HL-60 (cell line): ENCODE measurements around the gene RNF223.

Experiments
- POLR2AphosphoS5 ChIP-seq: IDR thresholded peaks from 2 replicates; pipeline ENCODE4 v1.6.1; 2012; ENCODE audit warnings: low read depth
- TF ChIP-seq, protein P1 (sequence below): IDR thresholded peaks from one replicate; pipeline ENCODE4 v1.5.1; 2011; ENCODE audit warnings: low read length, control low read depth, inconsistent platforms; ENCODE audit not compliant: insufficient read depth

DNA sequence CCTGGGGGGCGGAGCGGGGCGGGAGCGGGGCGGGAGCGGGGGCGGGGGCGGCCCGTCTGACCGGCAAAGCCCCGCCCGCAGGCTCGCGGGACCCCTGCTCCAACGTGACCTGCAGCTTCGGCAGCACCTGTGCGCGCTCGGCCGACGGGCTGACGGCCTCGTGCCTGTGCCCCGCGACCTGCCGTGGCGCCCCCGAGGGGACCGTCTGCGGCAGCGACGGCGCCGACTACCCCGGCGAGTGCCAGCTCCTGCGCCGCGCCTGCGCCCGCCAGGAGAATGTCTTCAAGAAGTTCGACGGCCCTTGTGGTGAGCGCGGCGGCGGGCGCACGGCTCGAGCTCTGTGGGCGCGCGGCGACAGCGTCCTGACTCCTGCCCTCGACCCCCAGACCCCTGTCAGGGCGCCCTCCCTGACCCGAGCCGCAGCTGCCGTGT lies 33.0 kb downstream of the RNF223 start:
- TF ChIP-seq, protein P1, sequence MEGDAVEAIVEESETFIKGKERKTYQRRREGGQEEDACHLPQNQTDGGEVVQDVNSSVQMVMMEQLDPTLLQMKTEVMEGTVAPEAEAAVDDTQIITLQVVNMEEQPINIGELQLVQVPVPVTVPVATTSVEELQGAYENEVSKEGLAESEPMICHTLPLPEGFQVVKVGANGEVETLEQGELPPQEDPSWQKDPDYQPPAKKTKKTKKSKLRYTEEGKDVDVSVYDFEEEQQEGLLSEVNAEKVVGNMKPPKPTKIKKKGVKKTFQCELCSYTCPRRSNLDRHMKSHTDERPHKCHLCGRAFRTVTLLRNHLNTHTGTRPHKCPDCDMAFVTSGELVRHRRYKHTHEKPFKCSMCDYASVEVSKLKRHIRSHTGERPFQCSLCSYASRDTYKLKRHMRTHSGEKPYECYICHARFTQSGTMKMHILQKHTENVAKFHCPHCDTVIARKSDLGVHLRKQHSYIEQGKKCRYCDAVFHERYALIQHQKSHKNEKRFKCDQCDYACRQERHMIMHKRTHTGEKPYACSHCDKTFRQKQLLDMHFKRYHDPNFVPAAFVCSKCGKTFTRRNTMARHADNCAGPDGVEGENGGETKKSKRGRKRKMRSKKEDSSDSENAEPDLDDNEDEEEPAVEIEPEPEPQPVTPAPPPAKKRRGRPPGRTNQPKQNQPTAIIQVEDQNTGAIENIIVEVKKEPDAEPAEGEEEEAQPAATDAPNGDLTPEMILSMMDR, result no peak
- no peak for TF ChIP-seq POLR2AphosphoS5
